NCI-H2029 (cell line): ENCODE measurements around the gene SLC4A2.
A peak's percentile ranks its signal among the peaks of the same experiment; 100 is the strongest.

ENCODE experiments used
- DNase-seq: peaks from one replicate; lab custom pipeline; 2025; lab: John Stamatoyannopoulos, UW

SLC4A2 gene

GRCh38 chr7:151095123-151095797 lies 35.9 kb downstream of the SLC4A2 start:
- DNase-seq = no peak

GRCh38 chr7:151095828-151096475 lies 36.6 kb downstream of the SLC4A2 start:
- DNase-seq = no peak

- no peak for DNase-seq
Measured at GRCh38 chr7:151099486-151100211, 40.3 kb downstream of the SLC4A2 start.

GRCh38 chr7:151100921-151101320 lies 41.5 kb downstream of the SLC4A2 start:
- no peak for DNase-seq

- no peak for DNase-seq
Measured at GRCh38 chr7:151101621-151102396, 42.4 kb downstream of the SLC4A2 start.

GRCh38 chr7:151102991-151103390 lies 43.6 kb downstream of the SLC4A2 start:
- no peak for DNase-seq

- no peak for DNase-seq
Measured at GRCh38 chr7:151103973-151104372, 44.6 kb downstream of the SLC4A2 start.

- no peak for DNase-seq
Measured at GRCh38 chr7:151104411-151105235, 45.2 kb downstream of the SLC4A2 start.

GRCh38 chr7:151107882-151108281 lies 48.5 kb downstream of the SLC4A2 start:
- no peak for DNase-seq

- DNase-seq = no peak
Measured at GRCh38 chr7:151109094-151110048, 50.0 kb downstream of the SLC4A2 start.

- no peak for DNase-seq
Measured at GRCh38 chr7:151110236-151110940, 51.0 kb downstream of the SLC4A2 start.

- DNase-seq = peak; percentile 54
Measured at GRCh38 chr7:151110941-151111645, 51.7 kb downstream of the SLC4A2 start.

GRCh38 chr7:151113344-151114150 lies 54.2 kb downstream of the SLC4A2 start:
- DNase-seq = no peak

- DNase-seq = no peak
Measured at GRCh38 chr7:151114151-151115090, 55.0 kb downstream of the SLC4A2 start.

GRCh38 chr7:151115121-151115835 lies 55.9 kb downstream of the SLC4A2 start:
- DNase-seq = no peak

GRCh38 chr7:151115836-151116418 lies 56.5 kb downstream of the SLC4A2 start:
- DNase-seq = no peak
